Keratinocyte (primary cell): ENCODE data around the gene CCR5AS.
A peak's percentile ranks its signal among the peaks of the same experiment; 100 is the strongest.

Experiments used
- DNase-seq: peaks from one replicate; pipeline ENCODE4 v3.0.0-alpha.2; 2011; ENCODE audit warnings: low read depth, missing footprints, low spot score
- FAIRE-seq: peaks from 2 replicates; lab custom pipeline; 2011; peaks lifted over from hg19 to GRCh38; lab: Jason Lieb, UNC
- H2AFZ ChIP-seq: 2 replicates; pipeline ENCODE4 v1.6.0; 2012; ENCODE audit warnings: low read length, control low read depth, inconsistent platforms; ENCODE audit not compliant: control insufficient read depth
- H3K27ac ChIP-seq: 2 replicates; pipeline ENCODE4 v1.5.1; 2011; ENCODE audit warnings: low read length; ENCODE audit not compliant: control insufficient read depth, insufficient read depth
- H3K27me3 ChIP-seq: 3 replicates; pipeline ENCODE4 v1.6.0; 2011; ENCODE audit warnings: low read length; ENCODE audit not compliant: control insufficient read depth, insufficient read depth; ENCODE audit errors: extremely low read depth
- H3K36me3 ChIP-seq, 2 experiments: 2 replicates in 1 of 2; 3 replicates in 1 of 2; pipeline ENCODE4 v1.5.1; 2011; ENCODE audit warnings: low read length in 2 of 2, mild to moderate bottlenecking in 1 of 2; ENCODE audit not compliant: control insufficient read depth in 2 of 2, insufficient read depth in 2 of 2; ENCODE audit errors: extremely low read depth in 1 of 2
- H3K4me1 ChIP-seq: 3 replicates; pipeline ENCODE4 v1.5.1; 2011; ENCODE audit warnings: low read length; ENCODE audit not compliant: control insufficient read depth, insufficient read depth; ENCODE audit errors: extremely low read depth
- H3K4me2 ChIP-seq: 3 replicates; pipeline ENCODE4 v1.6.0; 2011; ENCODE audit warnings: low read depth, low read length; ENCODE audit not compliant: control insufficient read depth, insufficient read depth; ENCODE audit errors: extremely low read depth
- H3K4me3 ChIP-seq, 3 experiments: fragments of 200-600 bp in 1 of 3; sonication (generic) in 1 of 3; 2 replicates in 2 of 3; 3 replicates in 1 of 3; pipeline ENCODE4 v1.5.1; 2011 to 2016; ENCODE audit warnings: low read length in 3 of 3, mild to moderate bottlenecking in 3 of 3, control low read depth in 2 of 3, inconsistent platforms in 1 of 3, low read depth in 1 of 3, mixed read lengths in 1 of 3, mixed run types in 1 of 3, moderate library complexity in 1 of 3; ENCODE audit not compliant: control insufficient read depth in 2 of 3, insufficient read depth in 2 of 3; ENCODE audit errors: extremely low read depth in 1 of 3
- H3K79me2 ChIP-seq: 2 replicates; pipeline ENCODE4 v1.6.0; 2012; ENCODE audit warnings: low read length; ENCODE audit not compliant: control insufficient read depth, insufficient read depth
- H3K9ac ChIP-seq: 3 replicates; pipeline ENCODE4 v1.6.0; 2011; ENCODE audit warnings: low read length; ENCODE audit not compliant: control insufficient read depth, insufficient read depth; ENCODE audit errors: extremely low read depth
- H3K9me1 ChIP-seq: 3 replicates; pipeline ENCODE4 v1.6.0; 2011; ENCODE audit warnings: low read length; ENCODE audit not compliant: control insufficient read depth, insufficient read depth; ENCODE audit errors: extremely low read depth
- H3K9me3 ChIP-seq: 2 replicates; pipeline ENCODE4 v1.5.1; 2012; ENCODE audit warnings: low read depth, low read length; ENCODE audit not compliant: control insufficient read depth
- H4K20me1 ChIP-seq: 3 replicates; pipeline ENCODE4 v1.6.0; 2011; ENCODE audit warnings: low read length; ENCODE audit not compliant: control insufficient read depth, insufficient read depth; ENCODE audit errors: extremely low read depth
- CTCF ChIP-seq, 3 experiments: IDR thresholded peaks in 1 of 3; conservative IDR thresholded peaks in 1 of 3; optimal IDR thresholded peaks in 1 of 3; 2 replicates in 2 of 3; 3 replicates in 1 of 3; pipeline versions ENCODE3 to v1.5.1; 2011; ENCODE audit warnings: low read length in 3 of 3, mild to moderate bottlenecking in 3 of 3, moderate library complexity in 2 of 3, control low read depth in 1 of 3, inconsistent platforms in 1 of 3; ENCODE audit not compliant: insufficient read depth in 2 of 3; ENCODE audit errors: extremely low read depth in 1 of 3
- EZH2 ChIP-seq: IDR thresholded peaks from one replicate; pipeline ENCODE4 v1.6.1; 2012; ENCODE audit warnings: inconsistent platforms, mild to moderate bottlenecking, low read length, moderate library complexity
- dilution Hi-C: fragments of 300-500 bp; cut with MboI; formaldehyde crosslinking; loops from one replicate; pipeline ENCODE4 v1.7.0; 2020; ENCODE audit warnings: low sequenced_read_pairs; ENCODE audit not compliant: extremely low pct_ligation_motif_present

CCR5AS gene

GRCh38 chr3:46338840-46339239 lies 68.0 kb downstream of the CCR5AS start:
- Histone ChIP-seq H3K36me3 (no peaks in the 10 kb centered on the region), H2AFZ (no peak overlapping the region), H3K27ac (no peak overlapping the region), H3K79me2 (no peaks in the 10 kb centered on the region), H4K20me1 (no peaks in the 10 kb centered on the region), H3K9ac (no peak overlapping the region), H3K4me2 (no peak overlapping the region), H3K9me3 (peaks cover 4% of the 10 kb centered on the region), H3K27me3 (no peaks in the 10 kb centered on the region), H3K4me3 (no peak overlapping the region), H3K9me1 (no peaks in the 10 kb centered on the region), H3K4me1 (peaks cover 15% of the 10 kb centered on the region)
- no peak for FAIRE-seq
- TF ChIP-seq CTCF (optimal IDR thresholded peaks at IDR 0.05 in 1 of 3, IDR thresholded peaks at IDR 0.05 in 1 of 3, conservative IDR thresholded peaks at IDR 0.05 in 1 of 3; ENCODE audit: extremely low read depth in 1 of 3, insufficient read depth in 2 of 3, low read length in 3 of 3) (no peak), EZH2 (no peak)
- DNase-seq, result no peak
- dilution Hi-C loops, result no loop called here

GRCh38 chr3:46337911-46338310 lies 69.0 kb downstream of the CCR5AS start:
- peak; percentile 85 for FAIRE-seq
- H3K27ac ChIP-seq, result peak overlapping the region; percentile 7
- H4K20me1 ChIP-seq, result no peaks in the 10 kb centered on the region
- dilution Hi-C loops, result no loop called here
- H3K79me2 ChIP-seq, result no peaks in the 10 kb centered on the region
- H3K4me3 ChIP-seq, result no peak overlapping the region
- H3K9ac ChIP-seq, result no peak overlapping the region
- H3K9me1 ChIP-seq, result no peaks in the 10 kb centered on the region
- H3K4me1 ChIP-seq, result peaks cover 15% of the 10 kb centered on the region
- peak; percentile 44 for DNase-seq
- H2AFZ ChIP-seq, result no peak overlapping the region
- TF ChIP-seq EZH2, result no peak
- no peak for TF ChIP-seq CTCF (optimal IDR thresholded peaks at IDR 0.05 in 1 of 3, IDR thresholded peaks at IDR 0.05 in 1 of 3, conservative IDR thresholded peaks at IDR 0.05 in 1 of 3; ENCODE audit: extremely low read depth in 1 of 3, insufficient read depth in 2 of 3, low read length in 3 of 3)
- H3K36me3 ChIP-seq, result no peaks in the 10 kb centered on the region
- H3K27me3 ChIP-seq, result no peaks in the 10 kb centered on the region
- H3K4me2 ChIP-seq, result no peak overlapping the region
- H3K9me3 ChIP-seq, result peaks cover 4% of the 10 kb centered on the region
